Sigmoid colon (tissue), 4 donors: ENCODE measurements around the gene MLN.

Source experiments
- EP300 ChIP-seq, 4 donors: sonication (generic); formaldehyde crosslinking; IDR thresholded peaks; one replicate each; pipeline ENCODE4 v1.6.1; 2017; ENCODE audit warnings: antibody characterized with exemption in 4 of 4
- TF ChIP-seq, protein P1 (sequence below), 4 experiments: fragments of 450-650 bp in 3 of 4; fragments of 200-600 bp in 1 of 4; IDR thresholded peaks; one replicate each; pipeline ENCODE4 v1.5.1; 2016 to 2019; ENCODE audit warnings: antibody characterized with exemption in 4 of 4, mild to moderate bottlenecking in 3 of 4, moderate library complexity in 2 of 4

- TF ChIP-seq EP300 (IDR thresholded peaks at IDR 0.05), result no peak
- TF ChIP-seq, protein P1, sequence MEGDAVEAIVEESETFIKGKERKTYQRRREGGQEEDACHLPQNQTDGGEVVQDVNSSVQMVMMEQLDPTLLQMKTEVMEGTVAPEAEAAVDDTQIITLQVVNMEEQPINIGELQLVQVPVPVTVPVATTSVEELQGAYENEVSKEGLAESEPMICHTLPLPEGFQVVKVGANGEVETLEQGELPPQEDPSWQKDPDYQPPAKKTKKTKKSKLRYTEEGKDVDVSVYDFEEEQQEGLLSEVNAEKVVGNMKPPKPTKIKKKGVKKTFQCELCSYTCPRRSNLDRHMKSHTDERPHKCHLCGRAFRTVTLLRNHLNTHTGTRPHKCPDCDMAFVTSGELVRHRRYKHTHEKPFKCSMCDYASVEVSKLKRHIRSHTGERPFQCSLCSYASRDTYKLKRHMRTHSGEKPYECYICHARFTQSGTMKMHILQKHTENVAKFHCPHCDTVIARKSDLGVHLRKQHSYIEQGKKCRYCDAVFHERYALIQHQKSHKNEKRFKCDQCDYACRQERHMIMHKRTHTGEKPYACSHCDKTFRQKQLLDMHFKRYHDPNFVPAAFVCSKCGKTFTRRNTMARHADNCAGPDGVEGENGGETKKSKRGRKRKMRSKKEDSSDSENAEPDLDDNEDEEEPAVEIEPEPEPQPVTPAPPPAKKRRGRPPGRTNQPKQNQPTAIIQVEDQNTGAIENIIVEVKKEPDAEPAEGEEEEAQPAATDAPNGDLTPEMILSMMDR (IDR thresholded peaks at IDR 0.05), result no peak
Measured at GRCh38 chr6:33845031-33845745, 41.4 kb upstream of the MLN start.
